Glutamatergic neuron (in vitro differentiated cells): ENCODE data around the gene PDE8B. TPM values are rescaled to one million over a fixed set of nuclear protein-coding genes. Genes with fewer than 3 reads are reported as not detected.

Source experiments
- DNase-seq: peaks from one replicate; pipeline ENCODE4 v3.0.0; 2022
- H3K27ac Mint-ChIP-seq: one replicate; pipeline ENCODE4 v1.8.0; 2020; ENCODE audit warnings: mild to moderate bottlenecking, mixed read lengths, inconsistent platforms; ENCODE audit not compliant: unreplicated experiment
- H3K27me3 Mint-ChIP-seq: one replicate; pipeline ENCODE4 v1.8.0; 2020; ENCODE audit warnings: mild to moderate bottlenecking, moderate library complexity, mixed read lengths, inconsistent platforms; ENCODE audit not compliant: unreplicated experiment
- H3K36me3 Mint-ChIP-seq: one replicate; pipeline ENCODE4 v1.8.0; 2020; ENCODE audit warnings: mild to moderate bottlenecking, mixed read lengths, inconsistent platforms; ENCODE audit not compliant: unreplicated experiment
- H3K4me1 Mint-ChIP-seq: one replicate; pipeline ENCODE4 v1.8.0; 2020; ENCODE audit warnings: mild to moderate bottlenecking, low read depth, mixed read lengths, inconsistent platforms; ENCODE audit not compliant: unreplicated experiment
- H3K4me3 Mint-ChIP-seq: one replicate; pipeline ENCODE4 v1.8.0; 2020; ENCODE audit warnings: mild to moderate bottlenecking, mixed read lengths, inconsistent platforms; ENCODE audit not compliant: unreplicated experiment
- H3K9me3 Mint-ChIP-seq: one replicate; pipeline ENCODE4 v1.8.0; 2020; ENCODE audit warnings: mild to moderate bottlenecking, moderate library complexity, mixed read lengths, inconsistent platforms; ENCODE audit not compliant: unreplicated experiment
- total RNA-seq: library from RNA; stranded (reverse); fragmentation: NEBNext Ultra II Directional; extraction: Animal tissue kit (Norgen Biotek cat#: 25700); gene quantifications from one replicate; pipeline ENCODE4 v1.2.1, GENCODE V29; 2021; ENCODE audit not compliant: unreplicated experiment
- TF ChIP-seq, protein P1 (sequence below): fragments of 200-600 bp; sonication (generic); IDR thresholded peaks from one replicate; pipeline ENCODE4 v1.5.0; 2021; ENCODE audit not compliant: partially characterized antibody, unreplicated experiment

The PDE8B gene
- total RNA-seq, 1 donor from 2014 or later = 1.1 TPM

DNA sequence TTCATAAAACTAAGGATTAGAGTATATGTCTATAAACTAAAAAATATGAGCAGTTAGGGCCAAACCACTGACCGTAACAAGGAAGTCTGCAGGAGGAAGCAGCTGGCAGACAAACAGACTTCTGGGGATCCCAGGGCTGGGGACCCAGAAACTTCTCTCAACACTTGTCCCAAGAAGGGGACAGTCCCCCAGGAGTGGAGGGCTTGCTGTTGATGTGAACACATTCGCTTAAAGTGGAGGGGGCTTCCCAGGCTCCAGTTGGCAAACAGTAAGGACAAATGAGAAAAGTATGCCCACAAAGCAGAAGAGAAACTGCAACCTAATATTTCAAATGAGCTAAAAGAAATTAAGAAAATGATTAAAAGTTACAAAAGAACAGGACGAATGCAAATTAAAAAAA is 83.7 kb downstream of the PDE8B start:
- no peaks in the 10 kb centered on the region for H3K27me3 Mint-ChIP-seq

DNA sequence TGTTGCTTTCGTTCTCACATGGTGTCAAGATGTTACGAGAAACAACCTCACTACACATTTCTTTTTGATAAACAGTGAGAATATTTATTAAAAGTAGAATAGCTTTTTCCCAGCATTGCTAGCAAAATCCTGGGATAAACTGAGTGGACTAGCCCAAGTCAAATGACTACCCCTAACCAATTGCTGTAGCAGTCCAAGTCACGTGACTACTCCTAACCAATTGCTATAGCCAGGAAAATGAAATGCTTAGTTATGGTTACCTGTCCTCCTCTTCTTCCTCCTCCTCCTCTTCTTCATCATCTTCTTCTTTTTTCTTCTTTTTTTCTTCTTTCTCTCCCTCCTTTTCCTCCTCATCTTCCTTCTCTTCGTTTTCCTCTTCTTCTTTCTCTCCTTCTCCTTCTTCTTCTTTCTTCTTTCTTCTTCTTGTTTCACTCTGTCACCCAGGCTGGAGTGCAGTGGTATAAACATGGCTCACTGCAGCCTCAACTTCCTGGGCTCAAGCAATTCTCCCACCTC is 85.4 kb downstream of the PDE8B start:
- Mint-ChIP-seq H3K27me3 (no peaks in the 10 kb centered on the region), H3K4me3 (no peak overlapping the region)

More for the DNA sequence above, 83.7 kb downstream of the PDE8B start:
- Mint-ChIP-seq H3K4me1 (peaks cover 2% of the 10 kb centered on the region), H3K36me3 (no peaks in the 10 kb centered on the region), H3K9me3 (no peaks in the 10 kb centered on the region), H3K4me3 (no peak overlapping the region), H3K27ac (no peak overlapping the region)
- no peak for DNase-seq
- TF ChIP-seq, protein P1, sequence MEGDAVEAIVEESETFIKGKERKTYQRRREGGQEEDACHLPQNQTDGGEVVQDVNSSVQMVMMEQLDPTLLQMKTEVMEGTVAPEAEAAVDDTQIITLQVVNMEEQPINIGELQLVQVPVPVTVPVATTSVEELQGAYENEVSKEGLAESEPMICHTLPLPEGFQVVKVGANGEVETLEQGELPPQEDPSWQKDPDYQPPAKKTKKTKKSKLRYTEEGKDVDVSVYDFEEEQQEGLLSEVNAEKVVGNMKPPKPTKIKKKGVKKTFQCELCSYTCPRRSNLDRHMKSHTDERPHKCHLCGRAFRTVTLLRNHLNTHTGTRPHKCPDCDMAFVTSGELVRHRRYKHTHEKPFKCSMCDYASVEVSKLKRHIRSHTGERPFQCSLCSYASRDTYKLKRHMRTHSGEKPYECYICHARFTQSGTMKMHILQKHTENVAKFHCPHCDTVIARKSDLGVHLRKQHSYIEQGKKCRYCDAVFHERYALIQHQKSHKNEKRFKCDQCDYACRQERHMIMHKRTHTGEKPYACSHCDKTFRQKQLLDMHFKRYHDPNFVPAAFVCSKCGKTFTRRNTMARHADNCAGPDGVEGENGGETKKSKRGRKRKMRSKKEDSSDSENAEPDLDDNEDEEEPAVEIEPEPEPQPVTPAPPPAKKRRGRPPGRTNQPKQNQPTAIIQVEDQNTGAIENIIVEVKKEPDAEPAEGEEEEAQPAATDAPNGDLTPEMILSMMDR = no peak

GRCh38 chr5:77298146-77298545 is 87.7 kb downstream of the PDE8B start:
- no peaks in the 10 kb centered on the region for H3K36me3 Mint-ChIP-seq
- TF ChIP-seq, protein P1 = no peak
- H3K27me3 Mint-ChIP-seq = no peaks in the 10 kb centered on the region
- no peaks in the 10 kb centered on the region for H3K9me3 Mint-ChIP-seq
- H3K4me3 Mint-ChIP-seq = no peak overlapping the region
- DNase-seq = no peak
- H3K4me1 Mint-ChIP-seq = peaks cover 11% of the 10 kb centered on the region
- H3K27ac Mint-ChIP-seq = no peak overlapping the region

More for the DNA sequence above, 85.4 kb downstream of the PDE8B start:
- TF ChIP-seq, protein P1 = no peak
- Mint-ChIP-seq H3K4me1 (peaks cover 6% of the 10 kb centered on the region), H3K36me3 (no peaks in the 10 kb centered on the region), H3K27ac (no peak overlapping the region), H3K9me3 (no peaks in the 10 kb centered on the region)
- no peak for DNase-seq

DNA sequence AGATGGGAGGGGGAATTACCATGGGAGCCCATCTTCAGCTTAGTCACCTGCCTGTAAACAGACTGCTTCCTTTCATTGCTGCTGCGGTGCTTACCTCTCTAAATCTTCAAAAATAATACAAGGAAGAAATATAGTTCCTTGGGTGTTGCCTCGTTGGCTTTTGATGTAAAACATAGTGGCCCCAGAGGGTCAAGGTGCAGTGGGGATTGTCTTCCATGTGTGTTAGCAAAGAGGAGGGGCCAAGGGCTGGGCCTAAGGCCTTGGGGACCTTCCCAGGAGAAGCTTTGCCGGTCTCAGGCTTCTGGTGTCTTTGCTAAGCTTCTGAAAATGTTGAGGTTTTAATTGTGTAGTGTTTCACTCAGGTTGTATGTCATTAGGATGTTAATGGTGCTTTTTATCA is 90.0 kb downstream of the PDE8B start:
- H3K27ac Mint-ChIP-seq = no peak overlapping the region
- TF ChIP-seq, protein P1 = no peak
- no peak overlapping the region for H3K4me3 Mint-ChIP-seq
- H3K4me1 Mint-ChIP-seq = peaks cover 11% of the 10 kb centered on the region
- no peaks in the 10 kb centered on the region for H3K9me3 Mint-ChIP-seq
- no peaks in the 10 kb centered on the region for H3K36me3 Mint-ChIP-seq
- no peak for DNase-seq
- no peaks in the 10 kb centered on the region for H3K27me3 Mint-ChIP-seq

- TF ChIP-seq, protein P1 = no peak
- no peaks in the 10 kb centered on the region for H3K36me3 Mint-ChIP-seq
- DNase-seq = no peak
- no peak overlapping the region for H3K27ac Mint-ChIP-seq
- H3K9me3 Mint-ChIP-seq = no peaks in the 10 kb centered on the region
- no peaks in the 10 kb centered on the region for H3K27me3 Mint-ChIP-seq
- H3K4me3 Mint-ChIP-seq = no peak overlapping the region
- H3K4me1 Mint-ChIP-seq = peaks cover 11% of the 10 kb centered on the region
These were observed 91.0 kb downstream of the PDE8B start for GRCh38 chr5:77301447-77301883.
